ENCODE results near the gene GRIN2A. TPM values are rescaled to one million over a fixed set of nuclear protein-coding genes. Genes with fewer than 3 reads are reported as not detected.

Gene GRIN2A
- total and polyA plus RNA-seq, 2 of the 8 experiments (the other 6 are each of a cell fraction or from before 2014, with no cell fraction given): 0.18 to 1.8 TPM

Small RNAs within 50 kb of the gene (small RNA-seq; reads per million reads assigned to genes)
- not detected for gene RN7SL493P (ENCODE audit: insufficient read depth)

Other genes with a start within 250 kb of the GRIN2A start
- 32.8 and 38.2 TPM in 2 replicates for gene ATF7IP2, start 203.6 kb upstream of the GRIN2A start, total RNA-seq (2021; fragmentation: NEBNext Ultra II Directional; extraction: Animal tissue kit (Norgen Biotek cat#: 25700))
- gene ATF7IP2, start 203.6 kb upstream of the GRIN2A start, polyA plus RNA-seq (2011; rRNA removed): 17.0 and 28.7 TPM in 2 replicates